CD1c-positive myeloid dendritic cell (primary cell): Measurements from ENCODE around the gene SMIM26.
"Not testable (repeated sequence)": the region's sequence is repeated elsewhere in the genome, so short reads cannot be mapped to it uniquely, and the experiment has no call there.

ENCODE experiments used
- DNase-seq: peaks from one replicate; pipeline ENCODE4 v3.0.0-alpha.2; 2016; ENCODE audit errors: extremely low spot score

The SMIM26 gene, protein sequence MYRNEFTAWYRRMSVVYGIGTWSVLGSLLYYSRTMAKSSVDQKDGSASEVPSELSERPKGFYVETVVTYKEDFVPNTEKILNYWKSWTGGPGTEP

GRCh38 chr20:18566892-18567738, at the start of gene SMIM26:
Gene SMIM26 (plus strand): TSS chr20:18567432. CDS start chr20:18567479, 47 bp downstream.
- DNase-seq, result peak; percentile 94

GRCh38 chr20:18522066-18522465, 45.2 kb upstream of the SMIM26 start:
- DNase-seq, result not testable (repeated sequence)

GRCh38 chr20:18523066-18523465, 44.2 kb upstream of the SMIM26 start:
- no peak for DNase-seq

- DNase-seq, result no peak
These were observed 42.6 kb upstream of the SMIM26 start for GRCh38 chr20:18524646-18525045.

- DNase-seq, result not testable (repeated sequence)
These were observed 40.5 kb upstream of the SMIM26 start for GRCh38 chr20:18526761-18527160.

- DNase-seq, result no peak
These were observed 39.9 kb upstream of the SMIM26 start for GRCh38 chr20:18527339-18527738.

DNA sequence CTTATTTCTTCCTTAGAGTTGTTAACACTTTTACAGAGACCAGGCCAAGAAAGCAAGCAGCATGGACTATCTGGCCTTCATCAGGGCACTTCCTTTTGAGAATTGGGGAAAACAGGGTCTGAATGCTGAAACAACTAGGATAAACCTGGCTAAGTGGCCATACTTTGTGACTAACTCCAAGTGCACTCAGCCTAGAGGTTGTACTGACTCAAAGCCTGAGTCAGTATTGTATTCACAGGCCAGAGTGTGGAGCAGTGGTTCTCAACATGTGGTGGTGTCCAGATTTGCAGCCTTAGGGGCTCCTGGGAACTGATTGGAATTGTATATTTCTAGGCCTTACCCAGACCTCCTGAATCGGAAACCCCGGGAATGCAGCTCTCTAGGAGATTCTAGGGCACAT, 39.4 kb upstream of the SMIM26 start:
- DNase-seq, result no peak

DNA sequence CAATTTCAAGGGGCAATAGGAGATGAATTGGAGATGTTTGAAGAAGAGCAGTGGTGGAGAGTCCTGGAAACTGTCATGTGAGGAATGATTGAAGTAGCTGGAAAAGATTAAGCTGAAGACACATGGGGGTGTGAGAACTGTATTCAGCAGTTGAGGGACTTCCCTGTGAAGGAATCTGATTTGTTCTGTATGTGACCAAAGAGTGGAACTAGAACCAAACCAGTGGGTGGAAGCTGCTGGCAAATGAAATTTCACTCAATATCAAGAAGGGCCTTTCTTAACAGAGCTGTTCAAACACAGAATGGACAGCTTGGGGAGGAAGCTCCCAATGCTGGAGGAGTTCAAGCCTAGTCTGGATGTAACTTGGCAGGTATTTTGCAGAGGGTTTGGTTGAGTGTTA, 38.2 kb upstream of the SMIM26 start:
- no peak for DNase-seq

GRCh38 chr20:18532626-18533025, 34.6 kb upstream of the SMIM26 start:
- DNase-seq, result no peak

- no peak for DNase-seq
These were observed 33.7 kb upstream of the SMIM26 start for GRCh38 chr20:18533491-18533890.

GRCh38 chr20:18533978-18534644, 33.1 kb upstream of the SMIM26 start:
- DNase-seq, result no peak

DNA sequence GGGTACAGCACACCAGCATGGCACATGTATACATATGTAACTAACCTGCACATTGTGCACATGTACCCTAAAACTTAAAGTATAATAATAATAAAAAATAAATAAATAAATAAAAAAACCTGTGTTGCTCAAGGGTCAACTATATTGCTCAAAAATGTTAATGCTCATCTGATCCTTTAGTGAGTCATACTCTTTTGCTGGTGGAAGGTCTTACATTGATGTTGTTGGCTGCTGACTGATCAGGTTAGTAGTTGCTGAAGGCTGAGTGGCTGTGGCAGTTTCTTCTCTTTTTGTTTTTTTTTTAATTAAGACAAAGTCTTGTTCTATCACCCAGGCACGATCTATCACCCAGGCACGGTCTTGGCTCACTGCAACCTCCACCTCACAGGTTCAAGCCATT, 29.6 kb upstream of the SMIM26 start:
- no peak for DNase-seq

GRCh38 chr20:18541741-18542140, 25.5 kb upstream of the SMIM26 start:
- DNase-seq, result no peak

GRCh38 chr20:18543216-18543615, 24.0 kb upstream of the SMIM26 start:
- DNase-seq, result no peak

- DNase-seq, result no peak
These were observed 23.3 kb upstream of the SMIM26 start for GRCh38 chr20:18543932-18544331.

DNA sequence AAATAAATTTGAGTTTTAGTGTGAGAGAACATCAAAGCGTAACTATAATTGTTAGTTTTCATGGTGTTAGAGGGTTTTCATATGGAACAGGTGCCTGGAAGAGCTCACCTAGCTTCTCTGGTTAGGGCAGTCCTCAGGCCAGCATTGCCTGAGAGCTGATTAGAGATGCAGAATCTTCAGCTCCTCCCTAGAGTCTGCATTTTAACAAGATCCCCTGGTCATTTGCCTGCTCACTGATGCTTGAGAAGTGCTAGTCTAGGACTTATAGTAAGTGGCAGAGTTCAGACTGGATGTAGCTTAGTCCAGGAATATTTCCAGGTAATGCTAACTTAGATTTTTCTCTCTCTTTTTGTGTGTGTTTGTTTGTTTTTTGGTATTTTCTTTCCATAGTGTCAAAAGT, 21.7 kb upstream of the SMIM26 start:
- DNase-seq, result no peak

GRCh38 chr20:18548465-18548864, 18.8 kb upstream of the SMIM26 start:
- DNase-seq, result no peak

GRCh38 chr20:18553746-18554145, 13.5 kb upstream of the SMIM26 start:
- DNase-seq, result no peak

DNA sequence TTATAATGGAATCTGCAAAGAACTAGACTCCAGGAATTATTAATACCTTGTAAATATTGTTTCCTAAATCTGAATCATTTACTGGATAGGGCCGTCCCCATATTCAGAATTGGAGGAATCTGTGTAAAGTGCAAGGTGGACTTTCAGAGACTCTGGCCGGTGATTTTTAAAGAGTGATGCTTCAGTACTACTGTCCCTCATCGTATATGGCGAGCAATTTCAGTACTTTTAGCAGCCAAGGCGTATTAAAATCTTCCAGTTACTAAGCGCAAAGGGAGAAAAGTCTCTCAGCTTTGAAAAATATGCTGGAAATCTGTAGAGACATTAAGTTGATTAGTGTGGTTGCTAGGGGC, 483 bp downstream of the SMIM26 start:
- DNase-seq, result no peak

DNA sequence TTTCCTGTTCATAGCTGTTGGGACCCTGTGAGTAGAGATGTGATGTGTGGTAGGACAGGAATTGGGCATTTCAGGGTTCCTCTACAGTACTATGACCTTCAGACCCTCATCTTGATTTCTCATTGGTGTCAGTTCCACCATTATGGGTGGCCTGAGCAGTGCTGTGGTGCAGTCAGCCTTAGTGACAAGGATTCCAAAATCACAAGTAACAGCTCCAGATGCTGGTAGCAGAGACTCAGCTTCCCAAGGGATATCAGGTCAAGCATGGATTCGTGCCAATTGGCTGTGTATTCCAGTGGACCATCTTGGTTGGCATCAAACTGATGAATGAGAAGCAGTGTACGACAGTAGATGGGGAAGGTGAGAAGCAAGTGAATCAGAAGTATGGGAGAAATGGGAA, 3.8 kb downstream of the SMIM26 start:
- no peak for DNase-seq

- DNase-seq, result peak; percentile 56
These were observed 4.3 kb downstream of the SMIM26 start for GRCh38 chr20:18571578-18571977.

DNA sequence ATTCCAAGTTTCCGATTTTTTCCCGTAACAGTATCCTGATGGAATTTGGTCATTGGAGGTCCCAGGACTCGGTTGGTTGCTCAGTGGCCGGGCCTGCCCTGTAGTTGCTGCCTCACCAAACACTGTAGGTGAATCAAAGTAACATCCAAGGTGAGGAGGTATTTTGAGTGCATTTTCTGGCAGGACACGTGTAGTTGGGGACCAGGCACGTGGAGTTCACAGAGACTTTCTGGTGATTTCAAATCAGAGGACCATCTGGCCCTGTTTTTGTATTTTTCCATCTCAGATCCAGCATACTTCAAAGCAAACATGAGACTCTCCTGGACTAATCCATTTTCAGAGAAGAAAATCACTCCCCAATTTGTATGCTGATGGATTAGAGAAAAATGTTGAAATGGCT, 10.7 kb downstream of the SMIM26 start:
- DNase-seq, result no peak

GRCh38 chr20:18578581-18578980, 11.3 kb downstream of the SMIM26 start:
- DNase-seq, result no peak
